Psoas muscle (tissue), 8 donors: ENCODE data around the gene ACOXL. TPM values are rescaled to one million over a fixed set of nuclear protein-coding genes. Genes with fewer than 3 reads are reported as not detected.

ENCODE experiments used
- ATAC-seq, 4 donors: fragments of 200-7000 bp; cut with Tn5 transposase; one replicate each; pipeline ENCODE4 v1.9.1; 2020; ENCODE audit warnings: moderate library complexity in 3 of 4, mild to moderate bottlenecking in 2 of 4
- DNase-seq, 2 donors: peaks; one replicate each; pipeline ENCODE4 v3.0.0-alpha.2; 2020
- H3K27ac ChIP-seq: fragments of 200-600 bp; one replicate; pipeline ENCODE4 v1.8.0; 2022
- H3K27me3 ChIP-seq, 3 donors: fragments of 200-600 bp in 1 of 3; one replicate each; pipeline versions ENCODE4 v1.6.1 to v1.8.0; 2013 to 2022; ENCODE audit warnings: low read length in 2 of 3, mild to moderate bottlenecking in 2 of 3, moderate library complexity in 1 of 3; ENCODE audit not compliant: insufficient read depth in 3 of 3
- H3K36me3 ChIP-seq, 2 donors: fragments of 200-600 bp in 1 of 2; one replicate each; pipeline versions ENCODE4 v1.6.1 to v1.8.0; 2013 to 2022; ENCODE audit warnings: low read depth in 1 of 2, mild to moderate bottlenecking in 1 of 2, moderate library complexity in 1 of 2; ENCODE audit not compliant: insufficient read depth in 1 of 2
- H3K4me1 ChIP-seq: fragments of 200-600 bp; one replicate; pipeline ENCODE4 v1.8.0; 2022
- H3K4me3 ChIP-seq: fragments of 200-600 bp; one replicate; pipeline ENCODE4 v1.8.0; 2022; ENCODE audit warnings: mild to moderate bottlenecking
- H3K9me3 ChIP-seq: fragments of 200-600 bp; one replicate; pipeline ENCODE4 v1.8.0; 2022
- whole genome bisulfite sequencing, 3 donors: extraction: QIAGEN DNeasy Blood & Tissue Kit; methylation state at CpG; one replicate each; pipeline versions ENCODE4 v1.1.6 to v1.1.7; 2013; 5-methylcytosine and 5-hydroxymethylcytosine counted together
- intact Hi-C, 2 donors: fragments of 100-400 bp; cut with DNase I; formaldehyde crosslinking; loops; one replicate each; pipeline versions ENCODE4 v1.11.0 to v1.14.2; 2022
- polyA plus RNA-seq, 3 donors: library from polyadenylated mRNA; stranded (reverse); fragments of 200-250 nt; gene quantifications; one replicate each; pipeline ENCODE4 v1.2.3, GENCODE V29; 2013
- total RNA-seq, 4 donors: library from RNA; stranded (reverse); fragmentation: NEBNext Ultra II Directional in 2 of 4; extraction: Animal tissue kit (Norgen Biotek cat#: 25700) in 2 of 4; gene quantifications; one replicate each; pipeline versions ENCODE4 v1.2.1 to v1.2.4, GENCODE V29; 2021 to 2023
- TF ChIP-seq, protein P1 (sequence below): fragments of 200-600 bp; IDR thresholded peaks from one replicate; pipeline ENCODE4 v1.8.0; 2022; ENCODE audit warnings: antibody characterized with exemption
- donor health status: healthy with polysubstance abuse.
- donor health status: DM: no; HTN: no; CAD: no; lungs with moderate emphysema.
- donor health status: Bipolar disorder and iron deficiency.
- donor health status: healthy.
- donor health status: DM: yes; HTN: yes; CAD: no.
- donor health status: DM: no; HTN: no; CAD: no.
- donor health status: DM: no; HTN: no; CAD: no.
- donor health status: DM: yes; HTN: yes; CAD: no.

ACOXL gene
- total and polyA plus RNA-seq, 7 donors: 0.01 TPM; not detected in 6

DNA sequence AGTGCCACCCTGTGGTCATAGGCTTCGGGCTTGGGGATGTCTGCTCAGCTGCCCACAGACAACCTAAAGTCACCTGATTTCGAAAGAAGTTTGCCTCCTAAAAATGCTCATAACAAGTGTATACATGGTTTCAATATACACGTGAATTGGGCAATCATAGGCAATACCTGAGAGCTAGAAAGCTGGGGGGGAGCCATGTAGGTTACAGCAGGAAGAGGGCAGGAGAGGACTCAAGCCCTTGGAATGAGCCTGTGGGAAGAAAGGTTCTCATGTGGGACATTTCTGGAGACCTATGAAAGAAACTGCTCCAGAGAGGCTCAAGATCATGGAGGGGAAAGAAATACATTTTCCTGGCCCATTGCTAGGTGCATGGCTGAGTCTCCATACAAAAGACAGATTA, 109.7 kb downstream of the ACOXL start:
- Histone ChIP-seq H3K27ac (no peak overlapping the region), H3K4me1 (no peaks in the 10 kb centered on the region), H3K27me3 (no peaks in the 10 kb centered on the region), H3K9me3 (no peaks in the 10 kb centered on the region), H3K4me3 (no peak overlapping the region), H3K36me3 (no peaks in the 10 kb centered on the region)
- DNase-seq (no peak), ATAC-seq (no peak)
- TF ChIP-seq, protein P1, sequence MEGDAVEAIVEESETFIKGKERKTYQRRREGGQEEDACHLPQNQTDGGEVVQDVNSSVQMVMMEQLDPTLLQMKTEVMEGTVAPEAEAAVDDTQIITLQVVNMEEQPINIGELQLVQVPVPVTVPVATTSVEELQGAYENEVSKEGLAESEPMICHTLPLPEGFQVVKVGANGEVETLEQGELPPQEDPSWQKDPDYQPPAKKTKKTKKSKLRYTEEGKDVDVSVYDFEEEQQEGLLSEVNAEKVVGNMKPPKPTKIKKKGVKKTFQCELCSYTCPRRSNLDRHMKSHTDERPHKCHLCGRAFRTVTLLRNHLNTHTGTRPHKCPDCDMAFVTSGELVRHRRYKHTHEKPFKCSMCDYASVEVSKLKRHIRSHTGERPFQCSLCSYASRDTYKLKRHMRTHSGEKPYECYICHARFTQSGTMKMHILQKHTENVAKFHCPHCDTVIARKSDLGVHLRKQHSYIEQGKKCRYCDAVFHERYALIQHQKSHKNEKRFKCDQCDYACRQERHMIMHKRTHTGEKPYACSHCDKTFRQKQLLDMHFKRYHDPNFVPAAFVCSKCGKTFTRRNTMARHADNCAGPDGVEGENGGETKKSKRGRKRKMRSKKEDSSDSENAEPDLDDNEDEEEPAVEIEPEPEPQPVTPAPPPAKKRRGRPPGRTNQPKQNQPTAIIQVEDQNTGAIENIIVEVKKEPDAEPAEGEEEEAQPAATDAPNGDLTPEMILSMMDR: no peak
- intact Hi-C loops: no loop called here
- 70 to 84% (median 75%) methylated on average over 3 of the region's 3 CpGs for WGBS, 3 donors

DNA sequence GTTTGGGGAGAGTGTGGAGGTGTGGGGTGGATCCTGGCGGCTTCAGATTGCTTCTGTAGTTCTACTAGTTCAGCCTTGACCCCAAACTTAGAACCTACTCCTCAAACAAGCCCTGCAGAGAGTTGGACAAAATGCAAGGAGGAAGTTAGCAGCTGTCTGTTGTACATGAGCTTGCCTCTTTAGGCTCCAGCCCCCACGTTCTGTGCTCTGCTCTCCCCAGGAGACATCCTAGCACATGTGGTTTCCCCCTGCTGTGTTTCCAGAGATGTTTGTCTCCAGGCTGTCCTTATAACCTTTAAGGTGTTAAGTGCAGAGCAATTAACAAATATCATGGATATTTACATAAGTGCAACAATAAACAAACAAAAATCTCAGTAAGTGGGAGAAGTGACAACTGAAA, 111.1 kb downstream of the ACOXL start:
- Histone ChIP-seq H3K9me3 (no peaks in the 10 kb centered on the region), H3K36me3 (no peaks in the 10 kb centered on the region), H3K4me3 (no peak overlapping the region), H3K27me3 (no peaks in the 10 kb centered on the region), H3K27ac (no peak overlapping the region), H3K4me1 (no peaks in the 10 kb centered on the region)
- no peak for DNase-seq
- ATAC-seq: no peak
- TF ChIP-seq, protein P1: no peak
- 45 to 73% (median 58%) methylated on average over 2 of the region's 2 CpGs for WGBS, 3 donors
- intact Hi-C loops: no loop called here

DNA sequence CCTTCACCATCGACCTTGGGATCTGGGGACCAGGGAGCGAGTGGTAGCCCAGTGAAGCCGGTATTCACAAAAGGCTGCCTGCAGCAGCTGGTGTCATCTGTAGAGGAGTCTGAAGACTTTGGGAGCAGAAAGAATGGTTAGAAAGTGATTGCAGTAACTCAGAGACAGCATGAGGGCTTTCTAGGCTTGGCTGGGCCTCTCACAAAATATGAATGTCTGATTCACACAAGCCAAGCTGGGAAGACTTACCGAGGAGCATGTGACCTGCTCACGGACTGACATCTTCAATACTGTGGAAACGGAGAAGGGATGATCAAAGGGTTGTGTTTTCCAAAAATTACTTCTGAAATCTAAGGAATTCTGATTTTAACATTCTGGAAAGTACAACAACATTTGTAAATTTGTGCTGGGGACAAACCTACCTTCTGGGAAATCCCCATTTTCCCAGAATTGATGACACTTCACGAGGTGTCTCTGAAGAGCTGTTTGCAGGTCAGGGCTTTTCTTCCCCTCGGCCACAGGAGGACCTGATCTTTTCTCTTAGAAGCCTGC, 111.7 kb downstream of the ACOXL start:
- Histone ChIP-seq H3K27ac (no peak overlapping the region), H3K4me3 (no peak overlapping the region), H3K27me3 (no peaks in the 10 kb centered on the region), H3K36me3 (no peaks in the 10 kb centered on the region), H3K4me1 (no peaks in the 10 kb centered on the region), H3K9me3 (no peaks in the 10 kb centered on the region)
- WGBS, 3 donors: 71 to 73% (median 73%) methylated on average over 8 of the region's 8 CpGs
- no peak for DNase-seq
- ATAC-seq: no peak
- intact Hi-C loops: no loop called here
- TF ChIP-seq, protein P1: no peak

DNA sequence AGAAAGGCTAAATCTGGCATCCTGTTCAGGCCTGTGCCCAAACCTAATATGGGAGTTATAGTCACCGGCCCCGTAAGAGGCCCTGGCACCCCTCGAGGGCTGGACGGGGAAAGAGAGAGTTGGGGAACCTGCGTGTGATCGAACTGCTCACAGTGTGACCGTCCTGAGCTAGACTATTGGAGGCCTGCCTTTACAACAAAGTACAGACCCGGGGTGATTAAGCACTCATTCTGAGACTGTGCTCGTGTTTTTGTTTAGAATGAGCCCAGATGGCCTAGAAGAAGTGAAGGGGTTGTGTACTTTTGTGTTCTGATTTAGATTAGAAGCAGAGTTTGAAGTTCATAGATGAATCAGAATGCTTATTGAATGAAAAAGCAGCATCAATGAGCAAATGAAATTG, 115.3 kb downstream of the ACOXL start:
- H3K4me3 ChIP-seq: no peak overlapping the region
- TF ChIP-seq, protein P1: no peak
- WGBS, 3 donors: 88 to 91% (median 91%) methylated on average over 9 of the region's 9 CpGs
- intact Hi-C loops: no loop called here
- H3K36me3 ChIP-seq: no peaks in the 10 kb centered on the region
- DNase-seq (no peak), ATAC-seq (no peak)
- H3K9me3 ChIP-seq: no peaks in the 10 kb centered on the region
- H3K27me3 ChIP-seq: no peaks in the 10 kb centered on the region
- H3K27ac ChIP-seq: no peak overlapping the region
- H3K4me1 ChIP-seq: no peaks in the 10 kb centered on the region

DNA sequence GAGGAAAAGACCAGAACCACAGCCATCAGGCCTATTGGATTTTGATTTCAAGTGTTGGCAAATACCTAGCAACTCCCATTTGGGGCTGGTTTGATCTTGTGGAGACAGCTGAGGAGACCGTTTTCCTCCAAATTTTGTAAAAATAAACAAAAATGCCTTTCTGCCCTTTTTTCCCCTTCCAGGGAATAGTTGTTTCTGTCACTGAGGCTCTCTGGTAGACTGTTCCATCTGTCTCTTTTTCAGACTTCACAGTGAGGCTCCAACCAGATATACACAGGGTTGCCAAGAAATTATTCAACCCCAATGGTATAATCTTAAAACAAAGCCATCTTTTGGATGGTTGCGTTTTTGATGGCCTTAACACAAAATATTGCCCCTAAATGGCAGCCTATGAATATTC, 115.7 kb downstream of the ACOXL start:
- no peak for ATAC-seq
- TF ChIP-seq, protein P1: no peak
- intact Hi-C loops: no loop called here

More for the DNA sequence above, 115.7 kb downstream of the ACOXL start:
- H3K27ac ChIP-seq: no peak overlapping the region
- no peak overlapping the region for H3K4me3 ChIP-seq
- H3K4me1 ChIP-seq: no peaks in the 10 kb centered on the region
- no peaks in the 10 kb centered on the region for H3K9me3 ChIP-seq
- DNase-seq: no peak
- WGBS, 3 donors: 71 to 88% (median 73%) methylated on average over 2 of the region's 2 CpGs
- no peaks in the 10 kb centered on the region for H3K27me3 ChIP-seq
- no peaks in the 10 kb centered on the region for H3K36me3 ChIP-seq
